Measurements from ENCODE around the gene ATP5F1E. TPM values are rescaled to one million over a fixed set of nuclear protein-coding genes. Genes with fewer than 3 reads are reported as not detected.

Gene ATP5F1E
- total and polyA plus RNA-seq, 9 of the 15 experiments (the other 6 are each of a cell fraction or from before 2014, with no cell fraction given) = 60.3 to 162 (median 113) TPM

DNA sequence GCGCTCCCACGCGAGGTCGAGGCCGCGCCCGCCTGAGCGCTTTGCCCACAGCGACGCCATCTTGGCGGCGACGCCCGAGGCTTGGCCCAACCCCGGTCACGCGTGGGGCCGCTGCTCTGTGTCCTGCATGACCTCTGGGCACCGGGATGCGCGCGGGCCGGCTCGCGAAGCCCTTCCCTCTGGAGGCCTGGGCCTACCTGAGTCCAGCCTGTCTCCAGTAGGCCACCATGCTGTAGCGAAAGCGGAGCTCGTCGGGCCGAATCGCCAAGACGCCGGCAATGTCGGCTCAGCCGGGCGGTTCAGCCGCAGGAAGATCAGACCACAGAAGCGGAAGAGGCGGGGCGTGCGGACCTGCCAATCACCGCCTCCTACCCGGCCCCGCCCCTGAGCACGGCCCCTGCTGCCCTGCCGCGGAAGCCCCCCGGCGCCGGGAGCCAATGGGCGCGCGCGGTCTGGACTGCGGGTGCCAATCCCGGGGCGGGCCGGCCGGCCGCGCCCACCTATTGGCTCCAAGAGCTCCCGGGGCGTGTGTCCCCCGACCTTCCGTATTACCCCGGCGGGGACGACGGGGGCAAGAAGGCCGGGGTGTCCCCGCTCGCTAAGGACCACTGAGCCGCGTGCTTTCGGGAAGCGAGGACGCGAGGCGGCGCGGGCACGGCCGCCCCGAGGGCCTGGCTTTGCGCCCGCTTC, at the start of gene ATP5F1E (continued):
- TF ChIP-seq NFIC (IDR thresholded peaks at IDR 0.05) (peak; percentile 66), ERF (CRISPR knock-in tag; IDR thresholded peaks at IDR 0.05) (peak; percentile 99), CCAR2 (IDR thresholded peaks at IDR 0.05; ENCODE audit: low read depth, low read length) (no peak), MTA3 (IDR thresholded peaks at IDR 0.05; ENCODE audit: borderline replicate concordance) (peak; percentile 78), ZNF561 (CRISPR knock-in tag; conservative IDR thresholded peaks at IDR 0.05) (no peak), SUPT5H (IDR thresholded peaks at IDR 0.05) (peak; percentile 93)
- TF ChIP-seq, protein P1, sequence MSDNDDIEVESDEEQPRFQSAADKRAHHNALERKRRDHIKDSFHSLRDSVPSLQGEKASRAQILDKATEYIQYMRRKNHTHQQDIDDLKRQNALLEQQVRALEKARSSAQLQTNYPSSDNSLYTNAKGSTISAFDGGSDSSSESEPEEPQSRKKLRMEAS (CRISPR knock-in tag; IDR thresholded peaks at IDR 0.05) = peak; percentile 59
- TF ChIP-seq, protein P2, sequence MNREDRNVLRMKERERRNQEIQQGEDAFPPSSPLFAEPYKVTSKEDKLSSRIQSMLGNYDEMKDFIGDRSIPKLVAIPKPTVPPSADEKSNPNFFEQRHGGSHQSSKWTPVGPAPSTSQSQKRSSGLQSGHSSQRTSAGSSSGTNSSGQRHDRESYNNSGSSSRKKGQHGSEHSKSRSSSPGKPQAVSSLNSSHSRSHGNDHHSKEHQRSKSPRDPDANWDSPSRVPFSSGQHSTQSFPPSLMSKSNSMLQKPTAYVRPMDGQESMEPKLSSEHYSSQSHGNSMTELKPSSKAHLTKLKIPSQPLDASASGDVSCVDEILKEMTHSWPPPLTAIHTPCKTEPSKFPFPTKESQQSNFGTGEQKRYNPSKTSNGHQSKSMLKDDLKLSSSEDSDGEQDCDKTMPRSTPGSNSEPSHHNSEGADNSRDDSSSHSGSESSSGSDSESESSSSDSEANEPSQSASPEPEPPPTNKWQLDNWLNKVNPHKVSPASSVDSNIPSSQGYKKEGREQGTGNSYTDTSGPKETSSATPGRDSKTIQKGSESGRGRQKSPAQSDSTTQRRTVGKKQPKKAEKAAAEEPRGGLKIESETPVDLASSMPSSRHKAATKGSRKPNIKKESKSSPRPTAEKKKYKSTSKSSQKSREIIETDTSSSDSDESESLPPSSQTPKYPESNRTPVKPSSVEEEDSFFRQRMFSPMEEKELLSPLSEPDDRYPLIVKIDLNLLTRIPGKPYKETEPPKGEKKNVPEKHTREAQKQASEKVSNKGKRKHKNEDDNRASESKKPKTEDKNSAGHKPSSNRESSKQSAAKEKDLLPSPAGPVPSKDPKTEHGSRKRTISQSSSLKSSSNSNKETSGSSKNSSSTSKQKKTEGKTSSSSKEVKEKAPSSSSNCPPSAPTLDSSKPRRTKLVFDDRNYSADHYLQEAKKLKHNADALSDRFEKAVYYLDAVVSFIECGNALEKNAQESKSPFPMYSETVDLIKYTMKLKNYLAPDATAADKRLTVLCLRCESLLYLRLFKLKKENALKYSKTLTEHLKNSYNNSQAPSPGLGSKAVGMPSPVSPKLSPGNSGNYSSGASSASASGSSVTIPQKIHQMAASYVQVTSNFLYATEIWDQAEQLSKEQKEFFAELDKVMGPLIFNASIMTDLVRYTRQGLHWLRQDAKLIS (CRISPR knock-in tag; IDR thresholded peaks at IDR 0.05) = peak; percentile 88; the same call in 1 of the 2 replicates
- TF ChIP-seq, protein P3, sequence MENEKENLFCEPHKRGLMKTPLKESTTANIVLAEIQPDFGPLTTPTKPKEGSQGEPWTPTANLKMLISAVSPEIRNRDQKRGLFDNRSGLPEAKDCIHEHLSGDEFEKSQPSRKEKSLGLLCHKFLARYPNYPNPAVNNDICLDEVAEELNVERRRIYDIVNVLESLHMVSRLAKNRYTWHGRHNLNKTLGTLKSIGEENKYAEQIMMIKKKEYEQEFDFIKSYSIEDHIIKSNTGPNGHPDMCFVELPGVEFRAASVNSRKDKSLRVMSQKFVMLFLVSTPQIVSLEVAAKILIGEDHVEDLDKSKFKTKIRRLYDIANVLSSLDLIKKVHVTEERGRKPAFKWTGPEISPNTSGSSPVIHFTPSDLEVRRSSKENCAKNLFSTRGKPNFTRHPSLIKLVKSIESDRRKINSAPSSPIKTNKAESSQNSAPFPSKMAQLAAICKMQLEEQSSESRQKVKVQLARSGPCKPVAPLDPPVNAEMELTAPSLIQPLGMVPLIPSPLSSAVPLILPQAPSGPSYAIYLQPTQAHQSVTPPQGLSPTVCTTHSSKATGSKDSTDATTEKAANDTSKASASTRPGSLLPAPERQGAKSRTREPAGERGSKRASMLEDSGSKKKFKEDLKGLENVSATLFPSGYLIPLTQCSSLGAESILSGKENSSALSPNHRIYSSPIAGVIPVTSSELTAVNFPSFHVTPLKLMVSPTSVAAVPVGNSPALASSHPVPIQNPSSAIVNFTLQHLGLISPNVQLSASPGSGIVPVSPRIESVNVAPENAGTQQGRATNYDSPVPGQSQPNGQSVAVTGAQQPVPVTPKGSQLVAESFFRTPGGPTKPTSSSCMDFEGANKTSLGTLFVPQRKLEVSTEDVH (IDR thresholded peaks at IDR 0.05; ENCODE audit: low read depth, partially characterized antibody) = peak; percentile 20
- TF ChIP-seq, protein P4, sequence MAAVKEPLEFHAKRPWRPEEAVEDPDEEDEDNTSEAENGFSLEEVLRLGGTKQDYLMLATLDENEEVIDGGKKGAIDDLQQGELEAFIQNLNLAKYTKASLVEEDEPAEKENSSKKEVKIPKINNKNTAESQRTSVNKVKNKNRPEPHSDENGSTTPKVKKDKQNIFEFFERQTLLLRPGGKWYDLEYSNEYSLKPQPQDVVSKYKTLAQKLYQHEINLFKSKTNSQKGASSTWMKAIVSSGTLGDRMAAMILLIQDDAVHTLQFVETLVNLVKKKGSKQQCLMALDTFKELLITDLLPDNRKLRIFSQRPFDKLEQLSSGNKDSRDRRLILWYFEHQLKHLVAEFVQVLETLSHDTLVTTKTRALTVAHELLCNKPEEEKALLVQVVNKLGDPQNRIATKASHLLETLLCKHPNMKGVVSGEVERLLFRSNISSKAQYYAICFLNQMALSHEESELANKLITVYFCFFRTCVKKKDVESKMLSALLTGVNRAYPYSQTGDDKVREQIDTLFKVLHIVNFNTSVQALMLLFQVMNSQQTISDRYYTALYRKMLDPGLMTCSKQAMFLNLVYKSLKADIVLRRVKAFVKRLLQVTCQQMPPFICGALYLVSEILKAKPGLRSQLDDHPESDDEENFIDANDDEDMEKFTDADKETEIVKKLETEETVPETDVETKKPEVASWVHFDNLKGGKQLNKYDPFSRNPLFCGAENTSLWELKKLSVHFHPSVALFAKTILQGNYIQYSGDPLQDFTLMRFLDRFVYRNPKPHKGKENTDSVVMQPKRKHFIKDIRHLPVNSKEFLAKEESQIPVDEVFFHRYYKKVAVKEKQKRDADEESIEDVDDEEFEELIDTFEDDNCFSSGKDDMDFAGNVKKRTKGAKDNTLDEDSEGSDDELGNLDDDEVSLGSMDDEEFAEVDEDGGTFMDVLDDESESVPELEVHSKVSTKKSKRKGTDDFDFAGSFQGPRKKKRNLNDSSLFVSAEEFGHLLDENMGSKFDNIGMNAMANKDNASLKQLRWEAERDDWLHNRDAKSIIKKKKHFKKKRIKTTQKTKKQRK (IDR thresholded peaks at IDR 0.05; ENCODE audit: borderline replicate concordance, low read depth, low read length) = no peak
- TF ChIP-seq, protein P5, sequence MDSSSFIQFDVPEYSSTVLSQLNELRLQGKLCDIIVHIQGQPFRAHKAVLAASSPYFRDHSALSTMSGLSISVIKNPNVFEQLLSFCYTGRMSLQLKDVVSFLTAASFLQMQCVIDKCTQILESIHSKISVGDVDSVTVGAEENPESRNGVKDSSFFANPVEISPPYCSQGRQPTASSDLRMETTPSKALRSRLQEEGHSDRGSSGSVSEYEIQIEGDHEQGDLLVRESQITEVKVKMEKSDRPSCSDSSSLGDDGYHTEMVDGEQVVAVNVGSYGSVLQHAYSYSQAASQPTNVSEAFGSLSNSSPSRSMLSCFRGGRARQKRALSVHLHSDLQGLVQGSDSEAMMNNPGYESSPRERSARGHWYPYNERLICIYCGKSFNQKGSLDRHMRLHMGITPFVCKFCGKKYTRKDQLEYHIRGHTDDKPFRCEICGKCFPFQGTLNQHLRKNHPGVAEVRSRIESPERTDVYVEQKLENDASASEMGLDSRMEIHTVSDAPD (CRISPR knock-in tag; IDR thresholded peaks at IDR 0.05) = peak; percentile 89
- TF ChIP-seq, protein P6, sequence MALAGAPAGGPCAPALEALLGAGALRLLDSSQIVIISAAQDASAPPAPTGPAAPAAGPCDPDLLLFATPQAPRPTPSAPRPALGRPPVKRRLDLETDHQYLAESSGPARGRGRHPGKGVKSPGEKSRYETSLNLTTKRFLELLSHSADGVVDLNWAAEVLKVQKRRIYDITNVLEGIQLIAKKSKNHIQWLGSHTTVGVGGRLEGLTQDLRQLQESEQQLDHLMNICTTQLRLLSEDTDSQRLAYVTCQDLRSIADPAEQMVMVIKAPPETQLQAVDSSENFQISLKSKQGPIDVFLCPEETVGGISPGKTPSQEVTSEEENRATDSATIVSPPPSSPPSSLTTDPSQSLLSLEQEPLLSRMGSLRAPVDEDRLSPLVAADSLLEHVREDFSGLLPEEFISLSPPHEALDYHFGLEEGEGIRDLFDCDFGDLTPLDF (CRISPR knock-in tag; IDR thresholded peaks at IDR 0.05) = 0 out of 2 replicates have a peak, but pooled peaks have one; percentile 68
